GM19324 (cell line): ENCODE measurements around the gene PLAAT2.
"Not testable (repeated sequence)": the region's sequence is repeated elsewhere in the genome, so short reads cannot be mapped to it uniquely, and the experiment has no call there.

Source experiments
- ATAC-seq: cut with Tn5 transposase; IDR thresholded peaks from one replicate; pipeline ENCODE4 v1.9.1; 2021; ENCODE audit warnings: mild to moderate bottlenecking, moderate library complexity; ENCODE audit not compliant: unreplicated experiment, low FRiP score

PLAAT2 gene

GRCh38 chr11:63563201-63564055 is at the start of gene PLAAT2:
TSS of gene PLAAT2 (minus strand) at chr11:63563379. CDS start at chr11:63563324, 55 bp downstream.
- no peak for ATAC-seq

- no peak for ATAC-seq
Measured at GRCh38 chr11:63612181-63612580, 49.0 kb upstream of the PLAAT2 start.

GRCh38 chr11:63611395-63611747 is 48.2 kb upstream of the PLAAT2 start:
- ATAC-seq = no peak

GRCh38 chr11:63610604-63611394 is 47.6 kb upstream of the PLAAT2 start:
- no peak for ATAC-seq

GRCh38 chr11:63609971-63610580 is 46.9 kb upstream of the PLAAT2 start:
- ATAC-seq = no peak

GRCh38 chr11:63609536-63609935 is 46.4 kb upstream of the PLAAT2 start:
- ATAC-seq = no peak

- no peak for ATAC-seq
Measured at GRCh38 chr11:63608353-63609345, 45.5 kb upstream of the PLAAT2 start.

GRCh38 chr11:63603180-63603518 is 40.0 kb upstream of the PLAAT2 start:
- ATAC-seq = no peak

GRCh38 chr11:63602290-63603179 is 39.4 kb upstream of the PLAAT2 start:
- not testable (repeated sequence) for ATAC-seq

GRCh38 chr11:63599211-63600122 is 36.3 kb upstream of the PLAAT2 start:
- ATAC-seq = no peak

GRCh38 chr11:63598556-63598955 is 35.4 kb upstream of the PLAAT2 start:
- no peak for ATAC-seq

GRCh38 chr11:63595296-63595695 is 32.1 kb upstream of the PLAAT2 start:
- no peak for ATAC-seq

- ATAC-seq = no peak
Measured at GRCh38 chr11:63592975-63593395, 29.8 kb upstream of the PLAAT2 start.

- no peak for ATAC-seq
Measured at GRCh38 chr11:63590024-63590788, 27.0 kb upstream of the PLAAT2 start.

GRCh38 chr11:63589000-63589399 is 25.8 kb upstream of the PLAAT2 start:
- ATAC-seq = no peak

GRCh38 chr11:63586451-63587166 is 23.4 kb upstream of the PLAAT2 start:
- ATAC-seq = no peak

GRCh38 chr11:63583357-63583677 is 20.1 kb upstream of the PLAAT2 start:
- ATAC-seq = no peak
